Measurements from ENCODE around the gene SLC6A3.

The SLC6A3 gene

GRCh38 chr5:1421521-1422341 is 23.5 kb downstream of the SLC6A3 start:
- Histone ChIP-seq H3K9ac (ENCODE audit: insufficient read length, low read depth) (no peak overlapping the region), H3K27me3 (ENCODE audit: insufficient read depth, insufficient read length) (no peaks in the 10 kb centered on the region), H3K9me3 (ENCODE audit: insufficient read depth, low read length) (no peaks in the 10 kb centered on the region), H3K36me3 (ENCODE audit: insufficient read depth, insufficient read length, low read length) (no peaks in the 10 kb centered on the region), H3K4me1 (ENCODE audit: insufficient read depth, insufficient read length) (no peaks in the 10 kb centered on the region), H3K4me3 (ENCODE audit: insufficient read length, low read depth) (no peak overlapping the region)
- no peak for TF ChIP-seq YY1 (IDR thresholded peaks at IDR 0.05; ENCODE audit: insufficient read depth, insufficient read length)
- TF ChIP-seq ZNF274 (IDR thresholded peaks at IDR 0.05; ENCODE audit: low read depth, low read length) = no peak
- TF ChIP-seq SUZ12 (IDR thresholded peaks at IDR 0.05; ENCODE audit: extremely low read depth, insufficient read depth, insufficient read length) = no peak
- DNase-seq (ENCODE audit: low read depth, low spot score) = no peak

- Histone ChIP-seq H3K9me3 (ENCODE audit: insufficient read depth, low read length) (no peaks in the 10 kb centered on the region), H3K36me3 (ENCODE audit: insufficient read depth, insufficient read length, low read length) (no peaks in the 10 kb centered on the region), H3K4me1 (ENCODE audit: insufficient read depth, insufficient read length) (no peaks in the 10 kb centered on the region), H3K27me3 (ENCODE audit: insufficient read depth, insufficient read length) (no peaks in the 10 kb centered on the region), H3K9ac (ENCODE audit: insufficient read length, low read depth) (no peak overlapping the region), H3K4me3 (ENCODE audit: insufficient read length, low read depth) (no peak overlapping the region)
- TF ChIP-seq YY1 (IDR thresholded peaks at IDR 0.05; ENCODE audit: insufficient read depth, insufficient read length) = no peak
- no peak for TF ChIP-seq SUZ12 (IDR thresholded peaks at IDR 0.05; ENCODE audit: extremely low read depth, insufficient read depth, insufficient read length)
- TF ChIP-seq ZNF274 (IDR thresholded peaks at IDR 0.05; ENCODE audit: low read depth, low read length) = no peak
- no peak for DNase-seq (ENCODE audit: low read depth, low spot score)
These were observed 24.7 kb downstream of the SLC6A3 start for GRCh38 chr5:1420211-1421195.

DNA sequence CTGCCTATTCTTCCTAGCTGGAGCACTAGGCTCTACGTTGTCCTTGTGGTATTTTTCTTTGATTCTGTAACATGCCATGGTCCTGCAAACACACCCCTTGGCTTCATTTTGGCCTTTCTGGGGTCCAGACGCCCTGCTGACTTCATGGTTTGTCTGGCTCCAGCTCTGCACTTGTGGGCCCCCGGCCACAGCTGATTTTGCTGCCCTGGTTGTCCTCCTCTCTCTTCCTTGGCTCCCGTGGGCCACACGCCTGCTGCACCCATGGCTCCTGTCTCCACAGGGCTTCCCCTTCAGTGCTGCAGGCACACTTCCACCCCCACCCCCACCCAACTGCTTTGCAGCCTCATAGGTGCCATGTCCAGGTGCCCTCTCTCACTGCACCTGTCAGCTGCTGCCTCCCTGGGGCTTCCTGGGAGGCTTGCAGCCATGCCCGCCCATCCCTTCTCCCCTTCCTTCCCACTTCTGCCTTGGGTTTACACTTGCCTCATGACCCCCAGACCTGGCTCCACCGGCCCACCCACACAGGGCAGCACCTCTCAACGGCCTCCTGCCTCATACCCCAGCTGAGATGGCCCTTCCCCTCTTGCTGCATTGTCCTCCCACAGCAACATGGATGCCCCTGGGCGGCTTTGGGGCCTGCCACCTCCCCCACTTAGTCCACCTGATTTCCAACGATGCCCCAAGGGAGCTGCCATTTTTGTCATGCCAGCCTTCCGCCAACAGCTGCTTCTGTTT is 25.6 kb downstream of the SLC6A3 start:
- TF ChIP-seq ZNF274 (IDR thresholded peaks at IDR 0.05; ENCODE audit: low read depth, low read length) (no peak), SUZ12 (IDR thresholded peaks at IDR 0.05; ENCODE audit: extremely low read depth, insufficient read depth, insufficient read length) (no peak), YY1 (IDR thresholded peaks at IDR 0.05; ENCODE audit: insufficient read depth, insufficient read length) (no peak)
- Histone ChIP-seq H3K4me3 (ENCODE audit: insufficient read length, low read depth) (no peak overlapping the region), H3K27me3 (ENCODE audit: insufficient read depth, insufficient read length) (no peaks in the 10 kb centered on the region), H3K9ac (ENCODE audit: insufficient read length, low read depth) (no peak overlapping the region), H3K4me1 (ENCODE audit: insufficient read depth, insufficient read length) (no peaks in the 10 kb centered on the region), H3K9me3 (ENCODE audit: insufficient read depth, low read length) (no peaks in the 10 kb centered on the region), H3K36me3 (ENCODE audit: insufficient read depth, insufficient read length, low read length) (no peaks in the 10 kb centered on the region)
- no peak for DNase-seq (ENCODE audit: low read depth, low spot score)

DNA sequence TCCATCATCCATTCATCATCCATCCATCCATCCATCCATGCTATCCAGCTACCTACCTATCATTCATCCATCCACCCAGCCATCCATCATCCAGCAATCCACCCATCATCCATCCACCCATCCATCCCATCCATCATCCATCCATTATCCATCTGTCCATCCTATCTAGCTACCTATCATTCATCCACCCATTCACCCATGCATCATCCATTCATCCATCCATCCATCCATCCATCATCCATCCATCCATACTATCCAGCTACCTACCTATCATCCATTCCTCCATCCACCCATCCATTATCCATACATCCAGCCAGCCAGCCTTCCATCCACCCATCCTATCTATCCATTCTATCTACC is 26.3 kb downstream of the SLC6A3 start:
- Histone ChIP-seq H3K4me1 (ENCODE audit: insufficient read depth, insufficient read length) (peaks cover 2% of the 10 kb centered on the region), H3K27me3 (ENCODE audit: insufficient read depth, insufficient read length) (no peaks in the 10 kb centered on the region), H3K36me3 (ENCODE audit: insufficient read depth, insufficient read length, low read length) (no peaks in the 10 kb centered on the region), H3K9ac (ENCODE audit: insufficient read length, low read depth) (no peak overlapping the region), H3K4me3 (ENCODE audit: insufficient read length, low read depth) (no peak overlapping the region), H3K9me3 (ENCODE audit: insufficient read depth, low read length) (no peaks in the 10 kb centered on the region)
- no peak for DNase-seq (ENCODE audit: low read depth, low spot score)
- no peak for TF ChIP-seq SUZ12 (IDR thresholded peaks at IDR 0.05; ENCODE audit: extremely low read depth, insufficient read depth, insufficient read length)
- TF ChIP-seq ZNF274 (IDR thresholded peaks at IDR 0.05; ENCODE audit: low read depth, low read length) = no peak
- TF ChIP-seq YY1 (IDR thresholded peaks at IDR 0.05; ENCODE audit: insufficient read depth, insufficient read length) = no peak

- Histone ChIP-seq H3K4me3 (ENCODE audit: insufficient read length, low read depth) (no peak overlapping the region), H3K9me3 (ENCODE audit: insufficient read depth, low read length) (no peaks in the 10 kb centered on the region), H3K9ac (ENCODE audit: insufficient read length, low read depth) (no peak overlapping the region), H3K27me3 (ENCODE audit: insufficient read depth, insufficient read length) (no peaks in the 10 kb centered on the region), H3K36me3 (ENCODE audit: insufficient read depth, insufficient read length, low read length) (no peaks in the 10 kb centered on the region), H3K4me1 (ENCODE audit: insufficient read depth, insufficient read length) (peaks cover 7% of the 10 kb centered on the region)
- no peak for DNase-seq (ENCODE audit: low read depth, low spot score)
- TF ChIP-seq YY1 (IDR thresholded peaks at IDR 0.05; ENCODE audit: insufficient read depth, insufficient read length) = no peak
- TF ChIP-seq SUZ12 (IDR thresholded peaks at IDR 0.05; ENCODE audit: extremely low read depth, insufficient read depth, insufficient read length) = no peak
- no peak for TF ChIP-seq ZNF274 (IDR thresholded peaks at IDR 0.05; ENCODE audit: low read depth, low read length)
These were observed 26.9 kb downstream of the SLC6A3 start for GRCh38 chr5:1418238-1418920.

GRCh38 chr5:1417586-1418225 is 27.5 kb downstream of the SLC6A3 start:
- DNase-seq (ENCODE audit: low read depth, low spot score) = no peak
- peaks cover 9% of the 10 kb centered on the region for H3K4me1 ChIP-seq (ENCODE audit: insufficient read depth, insufficient read length)
- no peak overlapping the region for H3K9ac ChIP-seq (ENCODE audit: insufficient read length, low read depth)
- TF ChIP-seq YY1 (IDR thresholded peaks at IDR 0.05; ENCODE audit: insufficient read depth, insufficient read length) = no peak
- no peak for TF ChIP-seq ZNF274 (IDR thresholded peaks at IDR 0.05; ENCODE audit: low read depth, low read length)
- TF ChIP-seq SUZ12 (IDR thresholded peaks at IDR 0.05; ENCODE audit: extremely low read depth, insufficient read depth, insufficient read length) = no peak
- H3K27me3 ChIP-seq (ENCODE audit: insufficient read depth, insufficient read length) = no peaks in the 10 kb centered on the region
- H3K9me3 ChIP-seq (ENCODE audit: insufficient read depth, low read length) = no peaks in the 10 kb centered on the region
- H3K4me3 ChIP-seq (ENCODE audit: insufficient read length, low read depth) = no peak overlapping the region
- H3K36me3 ChIP-seq (ENCODE audit: insufficient read depth, insufficient read length, low read length) = no peaks in the 10 kb centered on the region
